Panc1 (cell line): ENCODE data around the gene TRIM3.

Experiments
- CTCF ChIP-seq: fragments of 450-650 bp; IDR thresholded peaks from 2 replicates; pipeline ENCODE4 v1.5.1; 2017; ENCODE audit warnings: mild to moderate bottlenecking
- POLR2AphosphoS5 ChIP-seq: IDR thresholded peaks from 2 replicates; pipeline ENCODE4 v1.6.1; 2012; ENCODE audit warnings: mild to moderate bottlenecking, low read depth, low read length, moderate library complexity
- REST ChIP-seq, 2 experiments: IDR thresholded peaks; 2 replicates each; pipeline ENCODE4 v1.6.1; 2011 to 2012; ENCODE audit warnings: low read depth in 2 of 2, control low read depth in 1 of 2, low read length in 1 of 2, mild to moderate bottlenecking in 1 of 2, moderate library complexity in 1 of 2; ENCODE audit not compliant: insufficient read depth in 1 of 2
- SIN3A ChIP-seq: IDR thresholded peaks from 2 replicates; pipeline ENCODE4 v1.6.1; 2012; ENCODE audit warnings: low read depth, mild to moderate bottlenecking, low read length, moderate library complexity, borderline replicate concordance; ENCODE audit not compliant: insufficient read depth
- TCF7L2 ChIP-seq: IDR thresholded peaks from 2 replicates; pipeline ENCODE4 v1.6.1; 2011; ENCODE audit warnings: mild to moderate bottlenecking, low read depth, low read length, inconsistent platforms

GRCh38 chr11:6400431-6401345, 73.1 kb downstream of the TRIM3 start:
- TF ChIP-seq REST (IDR thresholded peaks at IDR 0.05; ENCODE audit: insufficient read depth in 1 of 2, low read depth in 2 of 2, low read length in 1 of 2): no peak
- TF ChIP-seq CTCF: no peak
- TF ChIP-seq POLR2AphosphoS5: no peak
- TF ChIP-seq TCF7L2: no peak
- no peak for TF ChIP-seq SIN3A
